PC-9 (cell line): ENCODE data around the gene NACC2. TPM values are rescaled to one million over a fixed set of nuclear protein-coding genes. Genes with fewer than 3 reads are reported as not detected.

Experiments used
- BruUV-seq: library from RNA; stranded (reverse); fragments of 400-500 nt; replicated peaks from 2 replicates; lab custom pipeline; 2021; lab: Mats Ljungman, UMichigan
- CTCF ChIA-PET: fragments of 300-600 bp; sonication (Branson Sonifier 250); formaldehyde crosslinking; loops from one replicate; lab custom pipeline; 2022; ENCODE audit warnings: antibody characterized with exemption; lab: Charles Lee
- POLR2A ChIA-PET: fragments of 300-600 bp; sonication (Branson Sonifier 250); formaldehyde crosslinking; loops from one replicate; lab custom pipeline; 2022; ENCODE audit warnings: antibody characterized with exemption; ENCODE audit not compliant: unreplicated experiment; lab: Charles Lee
- DNase-seq, 2 experiments: peaks; one replicate each; pipeline versions ENCODE4 v3.0.0 to v3.0.0-alpha.2; 2015 to 2022; ENCODE audit warnings: mixed read lengths in 1 of 2
- H2AFZ ChIP-seq: fragments of 200-600 bp; sonication (generic); 2 replicates; pipeline ENCODE4 v1.8.1; 2017; ENCODE audit warnings: antibody characterized with exemption
- H3F3A ChIP-seq: fragments of 200-600 bp; sonication (generic); 2 replicates; pipeline ENCODE4 v1.8.1; 2017; ENCODE audit warnings: antibody characterized with exemption, mild to moderate bottlenecking, low read depth; ENCODE audit not compliant: insufficient read depth
- H3K27ac ChIP-seq: fragments of 200-600 bp; sonication (generic); 2 replicates; pipeline ENCODE4 v1.6.1; 2016; ENCODE audit warnings: mixed run types
- H3K27me3 ChIP-seq: fragments of 200-600 bp; sonication (generic); 2 replicates; pipeline ENCODE4 v1.6.1; 2016; ENCODE audit warnings: low read depth, mixed run types; ENCODE audit not compliant: insufficient read depth
- H3K36me3 ChIP-seq: fragments of 200-600 bp; sonication (generic); 2 replicates; pipeline ENCODE4 v1.6.1; 2016; ENCODE audit warnings: low read depth, mixed run types
- H3K4me1 ChIP-seq: fragments of 200-600 bp; sonication (generic); replicated peaks from 2 replicates; pipeline ENCODE4 v1.6.1; 2016; ENCODE audit warnings: mixed run types; ENCODE audit not compliant: insufficient read depth
- H3K4me2 ChIP-seq: fragments of 200-600 bp; sonication (generic); 2 replicates; pipeline ENCODE4 v1.6.1; 2017; ENCODE audit warnings: mixed run types
- H3K4me3 ChIP-seq: fragments of 200-600 bp; sonication (generic); 2 replicates; pipeline ENCODE4 v1.6.1; 2016; ENCODE audit warnings: mixed run types
- H3K79me2 ChIP-seq: fragments of 200-600 bp; sonication (generic); 2 replicates; pipeline ENCODE4 v1.6.1; 2017; ENCODE audit warnings: low read depth, mixed run types
- H3K9me2 ChIP-seq: fragments of 200-600 bp; sonication (generic); 2 replicates; pipeline ENCODE4 v1.8.1; 2017; ENCODE audit warnings: mild to moderate bottlenecking; ENCODE audit not compliant: insufficient read depth
- H3K9me3 ChIP-seq: fragments of 200-600 bp; sonication (generic); 2 replicates; pipeline ENCODE4 v1.8.1; 2016; ENCODE audit warnings: low read depth; ENCODE audit not compliant: insufficient read depth
- H4K20me1 ChIP-seq: fragments of 200-600 bp; sonication (generic); 2 replicates; pipeline ENCODE4 v1.8.1; 2017; ENCODE audit not compliant: insufficient read depth
- EZH2 ChIP-seq: fragments of 200-600 bp; sonication (generic); IDR thresholded peaks from 2 replicates; pipeline ENCODE4 v1.8.0; 2017; ENCODE audit warnings: antibody characterized with exemption, low read depth
- intact Hi-C: fragments of 100-400 bp; cut with micrococcal nuclease; formaldehyde crosslinking; loops from one replicate; pipeline ENCODE4 v1.10.0; 2022; ENCODE audit not compliant: unreplicated experiment
- total RNA-seq: library from RNA; stranded (reverse); gene quantifications from 2 replicates; pipeline ENCODE4 v1.2.3, GENCODE V29; 2021
- TF ChIP-seq, protein P1 (sequence below): fragments of 200-600 bp; sonication (generic); conservative IDR thresholded peaks from 2 replicates; pipeline ENCODE4 v1.6.1; 2017; ENCODE audit warnings: mixed run types, antibody characterized with exemption, mild to moderate bottlenecking, moderate library complexity

The NACC2 gene
- total RNA-seq, 1 experiment from 2014 or later, result 22.4 TPM

DNA sequence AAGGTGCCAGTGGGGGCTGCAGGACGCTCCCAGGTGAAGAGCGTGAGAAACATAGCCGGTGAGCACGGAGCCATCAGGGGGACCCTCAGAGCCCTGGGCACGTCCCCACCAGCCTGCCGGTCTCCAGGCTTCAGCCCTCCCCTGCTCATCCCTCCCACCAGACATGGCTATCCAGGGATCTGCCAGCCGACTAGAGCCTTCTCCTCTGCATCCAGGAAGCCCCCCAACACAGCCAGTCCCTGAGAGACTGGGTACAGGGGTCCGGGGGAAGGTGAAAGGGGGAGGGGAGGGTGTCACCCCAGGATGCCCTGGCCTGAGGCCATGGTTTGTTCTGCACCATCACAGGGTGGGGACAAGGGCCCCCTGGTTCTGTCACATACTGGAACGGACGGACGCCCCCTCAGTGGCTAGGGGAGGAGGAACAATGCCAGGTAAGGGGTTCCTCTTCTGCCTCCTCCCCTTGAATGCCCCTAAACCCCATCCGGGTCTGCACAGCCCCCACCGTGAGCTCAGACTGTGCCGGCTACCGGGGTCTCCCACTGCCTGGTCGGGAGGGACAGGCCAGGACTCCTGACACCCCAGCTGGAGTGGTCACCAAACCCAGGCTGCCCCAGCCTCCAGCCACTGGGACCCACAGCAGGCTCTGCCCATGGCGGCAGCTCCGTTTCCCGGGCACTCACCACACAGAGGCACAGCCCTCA is 34.3 kb downstream of the NACC2 start:
- Histone ChIP-seq H4K20me1 (peaks cover 34% of the 10 kb centered on the region), H3K27me3 (no peaks in the 10 kb centered on the region), H3K9me2 (no peaks in the 10 kb centered on the region), H3K36me3 (no peaks in the 10 kb centered on the region), H2AFZ (no peak overlapping the region), H3K27ac (no peak overlapping the region), H3K9me3 (no peaks in the 10 kb centered on the region), H3F3A (no peaks in the 10 kb centered on the region), H3K4me3 (no peak overlapping the region), H3K4me1 (no peaks in the 10 kb centered on the region), H3K4me2 (no peak overlapping the region), H3K79me2 (peaks cover 6% of the 10 kb centered on the region; the same call in 1 of the 2 replicates)
- TF ChIP-seq, protein P1, sequence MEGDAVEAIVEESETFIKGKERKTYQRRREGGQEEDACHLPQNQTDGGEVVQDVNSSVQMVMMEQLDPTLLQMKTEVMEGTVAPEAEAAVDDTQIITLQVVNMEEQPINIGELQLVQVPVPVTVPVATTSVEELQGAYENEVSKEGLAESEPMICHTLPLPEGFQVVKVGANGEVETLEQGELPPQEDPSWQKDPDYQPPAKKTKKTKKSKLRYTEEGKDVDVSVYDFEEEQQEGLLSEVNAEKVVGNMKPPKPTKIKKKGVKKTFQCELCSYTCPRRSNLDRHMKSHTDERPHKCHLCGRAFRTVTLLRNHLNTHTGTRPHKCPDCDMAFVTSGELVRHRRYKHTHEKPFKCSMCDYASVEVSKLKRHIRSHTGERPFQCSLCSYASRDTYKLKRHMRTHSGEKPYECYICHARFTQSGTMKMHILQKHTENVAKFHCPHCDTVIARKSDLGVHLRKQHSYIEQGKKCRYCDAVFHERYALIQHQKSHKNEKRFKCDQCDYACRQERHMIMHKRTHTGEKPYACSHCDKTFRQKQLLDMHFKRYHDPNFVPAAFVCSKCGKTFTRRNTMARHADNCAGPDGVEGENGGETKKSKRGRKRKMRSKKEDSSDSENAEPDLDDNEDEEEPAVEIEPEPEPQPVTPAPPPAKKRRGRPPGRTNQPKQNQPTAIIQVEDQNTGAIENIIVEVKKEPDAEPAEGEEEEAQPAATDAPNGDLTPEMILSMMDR, result no peak
- TF ChIP-seq EZH2, result no peak
- no peak for DNase-seq
- BruUV-seq, result no TSS peak
- CTCF ChIA-PET, result no interaction called here
- intact Hi-C loops, result no loop called here
- POLR2A ChIA-PET, result no interaction called here

DNA sequence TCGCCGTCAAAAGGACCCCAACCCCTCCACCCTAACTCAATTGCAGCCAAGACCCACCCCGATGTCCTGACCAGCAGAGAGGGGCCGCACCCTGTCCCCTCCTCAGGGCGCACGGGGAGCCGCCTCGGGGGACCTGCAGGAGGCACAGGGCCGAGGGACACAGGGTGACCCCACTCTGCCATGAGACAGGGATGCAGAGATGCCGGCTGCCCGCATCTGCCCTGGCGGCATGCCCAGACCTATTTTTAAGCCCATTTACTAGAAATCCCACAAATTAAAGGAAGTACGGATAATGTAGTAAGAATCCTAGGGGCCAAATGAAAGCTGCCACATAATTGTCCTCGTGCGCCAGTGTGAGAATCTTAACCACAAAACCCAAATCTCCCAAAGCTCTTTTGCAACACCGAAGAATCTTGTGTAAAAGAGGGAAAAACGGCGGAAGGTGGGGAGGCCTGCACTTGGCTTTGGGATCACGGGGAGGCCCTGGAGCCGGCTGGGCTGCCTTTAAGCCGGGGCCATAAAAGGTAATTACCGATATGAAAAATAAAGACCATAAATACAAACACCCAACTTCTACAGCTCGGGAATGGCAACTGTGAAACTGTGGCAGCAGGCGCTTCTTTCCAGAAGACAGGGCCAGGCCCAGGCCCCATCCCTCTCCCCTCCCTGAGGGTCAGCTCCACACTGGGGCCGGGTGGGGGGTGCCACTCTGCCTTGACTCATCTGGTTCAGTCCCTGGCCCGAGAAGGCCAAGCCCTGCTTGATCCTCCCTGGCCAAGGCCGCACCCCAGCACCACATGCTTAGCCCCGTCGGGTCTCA is 35.0 kb downstream of the NACC2 start:
- 0 out of 2 replicates have a peak, but pooled peaks cover under 1% of the 10 kb centered on the region for H3K79me2 ChIP-seq
- no peaks in the 10 kb centered on the region for H3K9me2 ChIP-seq
- no peak for DNase-seq

DNA sequence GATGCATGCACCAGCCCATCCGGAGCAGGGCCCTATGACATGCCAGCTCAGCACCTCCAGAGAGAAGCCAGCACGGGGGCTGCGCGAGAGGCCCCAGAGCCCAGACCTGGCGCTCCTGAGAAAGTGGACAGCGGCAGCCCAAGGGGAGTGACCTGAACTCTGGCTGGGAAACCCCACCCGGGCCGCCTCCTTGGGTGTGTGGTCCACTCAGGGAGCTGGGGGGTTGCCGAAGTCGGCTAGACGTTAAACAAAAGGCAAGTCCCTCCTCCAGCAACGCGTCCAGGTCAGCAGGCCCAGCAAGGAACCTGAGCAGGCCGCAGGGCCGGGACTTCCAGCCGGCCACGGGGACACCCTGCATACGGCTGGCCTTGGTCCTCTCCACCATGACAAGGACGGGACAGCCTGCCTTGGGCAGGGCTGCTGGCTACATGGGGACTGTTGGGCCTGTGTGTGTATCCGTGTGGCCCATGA is 35.7 kb downstream of the NACC2 start:
- Histone ChIP-seq H3K27ac (no peak overlapping the region), H4K20me1 (peaks cover 30% of the 10 kb centered on the region), H3K9me3 (no peaks in the 10 kb centered on the region), H3K4me3 (no peak overlapping the region), H3F3A (no peaks in the 10 kb centered on the region), H3K36me3 (no peaks in the 10 kb centered on the region), H3K27me3 (no peaks in the 10 kb centered on the region), H3K4me1 (peaks cover 6% of the 10 kb centered on the region), H3K9me2 (no peaks in the 10 kb centered on the region), H2AFZ (no peak overlapping the region), H3K79me2 (0 out of 2 replicates have a peak, but pooled peaks cover 2% of the 10 kb centered on the region), H3K4me2 (no peak overlapping the region)
- DNase-seq, result no peak
- TF ChIP-seq, protein P1, result no peak
- no peak for TF ChIP-seq EZH2
- ChIA-PET CTCF (no interaction called here), POLR2A (no interaction called here)
- no TSS peak for BruUV-seq
- intact Hi-C loops, result no loop called here

More for the DNA sequence above, 35.0 kb downstream of the NACC2 start:
- BruUV-seq, result no TSS peak
- TF ChIP-seq EZH2, result no peak
- TF ChIP-seq, protein P1, result no peak
- ChIA-PET POLR2A (no interaction called here), CTCF (no interaction called here)
- Histone ChIP-seq H3K36me3 (no peaks in the 10 kb centered on the region), H3K9me3 (no peaks in the 10 kb centered on the region), H2AFZ (no peak overlapping the region), H3K27ac (no peak overlapping the region), H3K4me2 (no peak overlapping the region), H3F3A (no peaks in the 10 kb centered on the region), H3K4me3 (no peak overlapping the region), H3K27me3 (no peaks in the 10 kb centered on the region), H3K4me1 (no peaks in the 10 kb centered on the region), H4K20me1 (peaks cover 34% of the 10 kb centered on the region)
- intact Hi-C loops, result no loop called here
